AG04450 (cell line): ENCODE results near the gene NOP16. TPM values are rescaled to one million over a fixed set of nuclear protein-coding genes. Genes with fewer than 3 reads are reported as not detected.

Source experiments
- CTCF ChIA-PET: fragments of 300-600, 350-600 bp; formaldehyde crosslinking; extraction: SDS; loops from one replicate; lab custom pipeline; 2022; ENCODE audit warnings: antibody characterized with exemption, inconsistent platforms; lab: Charles Lee
- POLR2A ChIA-PET: fragments of 350-600 bp; formaldehyde crosslinking; extraction: SDS; loops from one replicate; lab custom pipeline; 2021; ENCODE audit warnings: antibody characterized with exemption, inconsistent platforms; lab: Yijun Ruan, JAX
- DNase-seq: peaks from one replicate; pipeline ENCODE4 v3.0.0-alpha.2; 2011; ENCODE audit warnings: low read depth, low spot score
- H3K27ac ChIP-seq: one replicate; pipeline ENCODE4 v1.5.1; 2012; ENCODE audit warnings: low read depth, low read length, control low read depth
- H3K27me3 ChIP-seq: one replicate; pipeline ENCODE4 v1.6.0; 2012; ENCODE audit warnings: low read length; ENCODE audit not compliant: control insufficient read depth, insufficient read depth
- H3K4me3 ChIP-seq: 2 replicates; pipeline ENCODE4 v1.5.1; 2011; ENCODE audit warnings: mild to moderate bottlenecking, low read depth, low read length, control low read depth
- H3K9me3 ChIP-seq: 2 replicates; pipeline ENCODE4 v1.5.1; 2012; ENCODE audit warnings: low read length; ENCODE audit not compliant: control insufficient read depth, insufficient read depth
- polyA plus RNA-seq: library from polyadenylated mRNA; depleted of rRNA; stranded (reverse); fragments of >200 nt; gene quantifications from 2 replicates; pipeline ENCODE4 v1.2.3, GENCODE V29; 2011
- TF ChIP-seq, protein P1 (sequence below): IDR thresholded peaks from 2 replicates; pipeline ENCODE4 v1.5.1; 2011; ENCODE audit warnings: low read depth, low read length, control low read depth, inconsistent platforms

Gene NOP16
- polyA plus RNA-seq, 1 experiment = 29.3 TPM

DNA sequence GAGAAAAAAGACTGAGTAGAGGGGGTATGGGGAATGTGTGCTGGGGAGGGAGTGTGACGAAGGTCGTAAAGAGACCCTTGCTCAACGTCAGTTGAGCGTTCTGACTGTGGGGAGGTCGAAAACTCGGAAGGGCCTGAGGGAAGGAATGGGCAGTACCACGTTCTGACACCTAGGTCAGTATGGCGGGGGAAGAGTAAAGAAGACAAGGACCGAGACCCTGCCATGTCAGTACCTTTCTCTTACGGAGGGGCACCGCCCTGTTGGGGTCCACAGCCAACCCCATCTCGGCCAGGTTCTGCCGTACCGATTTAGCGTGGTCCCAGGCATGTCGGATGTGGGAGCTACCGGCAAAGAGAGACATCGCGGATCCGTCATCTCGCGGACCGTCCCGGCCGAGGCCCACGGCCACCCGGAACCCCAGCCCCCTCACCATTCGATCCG is 375 bp downstream of the NOP16 start:
- DNase-seq = no peak
- TF ChIP-seq, protein P1, sequence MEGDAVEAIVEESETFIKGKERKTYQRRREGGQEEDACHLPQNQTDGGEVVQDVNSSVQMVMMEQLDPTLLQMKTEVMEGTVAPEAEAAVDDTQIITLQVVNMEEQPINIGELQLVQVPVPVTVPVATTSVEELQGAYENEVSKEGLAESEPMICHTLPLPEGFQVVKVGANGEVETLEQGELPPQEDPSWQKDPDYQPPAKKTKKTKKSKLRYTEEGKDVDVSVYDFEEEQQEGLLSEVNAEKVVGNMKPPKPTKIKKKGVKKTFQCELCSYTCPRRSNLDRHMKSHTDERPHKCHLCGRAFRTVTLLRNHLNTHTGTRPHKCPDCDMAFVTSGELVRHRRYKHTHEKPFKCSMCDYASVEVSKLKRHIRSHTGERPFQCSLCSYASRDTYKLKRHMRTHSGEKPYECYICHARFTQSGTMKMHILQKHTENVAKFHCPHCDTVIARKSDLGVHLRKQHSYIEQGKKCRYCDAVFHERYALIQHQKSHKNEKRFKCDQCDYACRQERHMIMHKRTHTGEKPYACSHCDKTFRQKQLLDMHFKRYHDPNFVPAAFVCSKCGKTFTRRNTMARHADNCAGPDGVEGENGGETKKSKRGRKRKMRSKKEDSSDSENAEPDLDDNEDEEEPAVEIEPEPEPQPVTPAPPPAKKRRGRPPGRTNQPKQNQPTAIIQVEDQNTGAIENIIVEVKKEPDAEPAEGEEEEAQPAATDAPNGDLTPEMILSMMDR = no peak
- Histone ChIP-seq H3K27me3 (no peaks in the 10 kb centered on the region), H3K4me3 (peak overlapping the region; percentile 98), H3K9me3 (no peaks in the 10 kb centered on the region), H3K27ac (peak overlapping the region; percentile 39)
- CTCF ChIA-PET = no interaction called here
- POLR2A ChIA-PET = interaction anchor here (0.6 to 0.9 kb wide), 2 partner anchors 145 to 149 kb away, joined by 3 to 7 read pairs; partner anchors contain the start of gene RNF44

DNA sequence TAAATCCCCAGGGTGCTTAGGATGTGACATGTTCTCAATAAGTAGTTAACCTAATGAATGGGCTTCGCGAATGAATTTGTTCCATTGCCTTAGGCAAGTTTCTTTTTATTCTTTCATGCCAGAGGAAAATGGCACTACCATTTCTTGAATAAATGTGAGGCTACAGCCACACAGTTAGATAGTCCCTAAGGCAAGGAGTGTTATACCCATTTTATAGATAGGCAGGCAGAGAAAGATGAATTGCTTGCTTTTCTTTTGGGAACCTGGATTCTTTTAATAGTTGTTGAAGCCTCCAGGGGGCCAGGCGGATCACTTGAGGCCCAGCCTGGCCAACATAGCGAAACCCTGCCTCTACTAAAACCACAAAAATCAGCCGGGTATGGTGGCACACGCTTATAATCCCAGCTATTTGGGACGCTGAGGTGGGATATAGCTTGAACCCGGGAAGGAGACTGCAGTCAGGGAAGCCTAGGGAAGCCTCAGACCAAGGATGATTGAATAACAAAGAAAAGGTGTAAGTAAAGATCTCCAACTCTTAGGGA is 943 bp downstream of the NOP16 start:
- TF ChIP-seq, protein P1 = 0 out of 2 replicates have a peak, but pooled peaks have one; percentile 19
- peak overlapping the region; percentile 98 for H3K4me3 ChIP-seq
- no peak overlapping the region for H3K27ac ChIP-seq
- no peaks in the 10 kb centered on the region for H3K9me3 ChIP-seq
- no peaks in the 10 kb centered on the region for H3K27me3 ChIP-seq
- ChIA-PET POLR2A (interaction anchor here (0.9 kb wide), 1 partner anchor 150 kb away, joined by 7 read pairs; the partner anchor contains the start of gene RNF44), CTCF (no interaction called here)
- DNase-seq = no peak

DNA sequence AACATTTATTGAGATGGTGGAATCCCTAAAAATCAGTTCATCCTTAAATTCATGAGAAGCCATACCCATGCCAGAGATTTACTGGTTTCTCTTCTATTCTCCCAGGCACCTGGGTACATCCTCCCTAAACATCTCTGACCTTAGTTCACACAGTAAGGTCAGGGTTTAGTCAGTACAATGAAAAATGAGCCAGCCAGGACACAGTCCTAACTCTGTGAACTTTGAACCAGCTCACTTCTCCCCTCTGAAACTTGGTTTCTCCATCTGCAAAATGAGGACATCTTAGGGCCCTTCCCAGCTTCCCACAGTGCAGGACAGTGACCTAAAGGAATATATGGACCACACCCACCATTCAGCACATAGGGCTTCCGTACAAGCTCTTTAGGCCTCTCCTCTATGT is 1.9 kb downstream of the NOP16 start:
- no peaks in the 10 kb centered on the region for H3K27me3 ChIP-seq
- no peak overlapping the region for H3K27ac ChIP-seq
- no peak overlapping the region for H3K4me3 ChIP-seq
- no peak for DNase-seq
- ChIA-PET CTCF (no interaction called here), POLR2A (no interaction called here)
- TF ChIP-seq, protein P1 = no peak
- H3K9me3 ChIP-seq = no peaks in the 10 kb centered on the region

DNA sequence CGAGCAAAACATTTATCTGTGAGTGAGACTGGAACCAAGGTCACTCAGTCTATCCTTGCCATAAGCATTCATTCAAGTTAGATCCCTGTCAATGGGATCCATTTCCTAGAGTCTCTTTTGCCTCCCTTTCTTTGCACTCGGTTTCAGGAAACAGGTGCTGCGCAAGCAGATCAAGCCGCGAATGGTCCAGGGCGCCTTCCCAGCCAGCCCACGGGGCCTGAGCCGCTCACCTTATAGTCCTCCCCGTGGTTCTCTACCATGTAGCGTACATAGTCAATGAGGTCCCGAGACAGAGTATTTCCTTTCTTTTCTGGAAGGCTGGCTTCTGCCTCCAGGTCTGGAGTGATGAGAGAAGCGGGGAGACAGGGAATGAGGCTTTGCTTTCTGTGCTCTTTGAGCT is 3.4 kb downstream of the NOP16 start:
- TF ChIP-seq, protein P1 = no peak
- DNase-seq = no peak
- no peak overlapping the region for H3K27ac ChIP-seq
- POLR2A ChIA-PET = no interaction called here
- H3K27me3 ChIP-seq = no peaks in the 10 kb centered on the region
- no peak overlapping the region for H3K4me3 ChIP-seq
- no peaks in the 10 kb centered on the region for H3K9me3 ChIP-seq
- CTCF ChIA-PET = no interaction called here

DNA sequence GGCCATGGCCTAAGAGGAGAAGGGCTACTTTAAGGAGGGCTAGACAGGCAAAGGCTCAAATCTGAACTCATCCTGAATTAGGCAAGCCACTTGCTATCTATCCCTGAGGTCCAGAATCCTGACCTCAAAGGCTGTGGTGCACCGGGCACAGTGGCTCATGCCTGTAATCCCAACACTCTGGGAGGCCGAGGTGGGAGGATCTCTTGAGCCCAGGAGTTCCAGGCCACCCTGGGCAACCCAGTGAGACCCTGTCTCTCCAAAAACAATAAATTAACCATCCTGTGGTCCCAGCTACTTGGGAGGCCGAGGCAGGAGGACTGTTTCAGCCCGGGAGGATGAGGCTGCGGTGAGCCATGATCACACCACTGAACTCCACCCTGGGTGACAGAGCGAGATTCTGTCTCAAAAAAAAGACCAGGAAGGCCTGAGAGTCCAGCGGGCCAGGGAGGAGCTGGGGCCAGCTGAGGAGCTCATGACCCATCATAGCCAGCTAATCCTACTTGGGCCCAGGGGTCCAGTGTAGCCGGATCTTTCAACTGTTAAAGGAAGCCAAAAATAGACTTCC is 4.0 kb downstream of the NOP16 start:
- TF ChIP-seq, protein P1 = no peak
- ChIA-PET CTCF (no interaction called here), POLR2A (no interaction called here)
- no peak overlapping the region for H3K27ac ChIP-seq
- no peak for DNase-seq
- no peaks in the 10 kb centered on the region for H3K9me3 ChIP-seq
- H3K4me3 ChIP-seq = no peak overlapping the region
- no peaks in the 10 kb centered on the region for H3K27me3 ChIP-seq
